ENCODE data around the gene EIF1. TPM values are rescaled to one million over a fixed set of nuclear protein-coding genes. Genes with fewer than 3 reads are reported as not detected.
"Not testable (repeated sequence)": the region's sequence is repeated elsewhere in the genome, so short reads cannot be mapped to it uniquely, and the experiment has no call there.

Gene EIF1
- total RNA-seq, 2 experiments from 2014 or later, result 145 to 659 TPM

DNA sequence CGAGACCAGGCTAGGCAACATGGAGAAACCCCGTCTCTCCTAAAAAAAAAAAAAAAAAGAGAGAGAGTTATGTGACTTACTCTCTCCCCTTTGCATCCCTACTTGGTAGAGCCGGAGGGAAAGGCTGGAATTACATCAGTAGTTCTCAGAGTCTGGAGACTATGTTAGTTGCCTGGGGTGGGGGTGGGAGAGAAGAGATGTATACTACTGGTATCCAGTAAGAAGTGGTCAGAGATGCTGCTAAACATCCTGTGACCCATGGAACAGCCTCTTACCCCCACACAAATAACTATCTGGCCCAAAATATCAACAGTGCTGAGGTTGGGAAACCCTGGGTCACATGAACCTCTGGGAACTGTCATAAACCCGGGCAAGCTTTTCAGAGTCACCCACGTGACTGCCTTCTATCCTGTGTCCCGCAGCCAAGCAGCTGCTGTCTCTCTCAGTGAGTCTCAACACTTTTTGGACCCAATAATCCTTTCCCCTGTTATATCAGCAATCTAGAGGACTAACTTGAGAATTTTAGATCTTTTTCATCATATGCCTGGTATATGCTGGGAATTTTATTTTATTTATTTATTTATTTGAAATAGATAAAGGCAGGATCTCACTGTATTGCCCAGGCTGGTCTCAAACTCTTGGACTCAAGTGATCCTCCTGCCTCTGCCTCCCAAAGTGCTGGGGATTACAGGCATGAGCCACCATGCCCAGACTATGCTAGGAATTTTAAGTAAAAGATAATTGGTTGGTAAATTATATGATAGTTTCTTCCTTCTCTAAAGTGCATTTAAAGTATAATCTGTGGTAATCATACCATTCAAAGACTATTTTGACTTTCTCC lies 8.7 kb downstream of the EIF1 start:
- TF ChIP-seq EZH2phosphoT487 (IDR thresholded peaks at IDR 0.05; ENCODE audit: borderline replicate concordance, low read depth, low read length) (no peak), CTCF (conservative IDR thresholded peaks at IDR 0.05; ENCODE audit: low read length) (no peak)
- 0 out of 2 replicates have a peak, but pooled peaks cover 4% of the 10 kb centered on the region for H4K20me1 ChIP-seq (ENCODE audit: insufficient read depth, low read length)
- intact Hi-C loops (cut with micrococcal nuclease; ENCODE audit: unreplicated experiment), result no loop called here
- H3K27ac ChIP-seq (ENCODE audit: low read depth, low read length, poor library complexity, severe bottlenecking), result no peak overlapping the region
- no peak overlapping the region for H3K4me3 ChIP-seq (ENCODE audit: low read depth, low read length, poor library complexity, severe bottlenecking)
- no peaks in the 10 kb centered on the region for H3K4me1 ChIP-seq (ENCODE audit: insufficient read depth, low read length, poor library complexity, severe bottlenecking)
- H3K36me3 ChIP-seq (ENCODE audit: insufficient read depth, low read length), result peaks cover 30% of the 10 kb centered on the region
- POLR2A ChIA-PET, result no interaction called here
- H3K9me3 ChIP-seq (ENCODE audit: low read length), result no peaks in the 10 kb centered on the region
- H3K9me2 ChIP-seq (ENCODE audit: insufficient read depth, low read length), result no peaks in the 10 kb centered on the region
- CTCF ChIA-PET (ENCODE audit: unreplicated experiment), result no interaction called here
- H3K4me2 ChIP-seq (ENCODE audit: low read length), result no peak overlapping the region
- no TSS peak for BruUV-seq (replicated peaks)
- H2AFZ ChIP-seq (ENCODE audit: low read length), result no peak overlapping the region
- no peak for DNase-seq (ENCODE audit: low spot score)
- H3K79me2 ChIP-seq (ENCODE audit: insufficient read depth, low read depth, low read length), result no peaks in the 10 kb centered on the region

DNA sequence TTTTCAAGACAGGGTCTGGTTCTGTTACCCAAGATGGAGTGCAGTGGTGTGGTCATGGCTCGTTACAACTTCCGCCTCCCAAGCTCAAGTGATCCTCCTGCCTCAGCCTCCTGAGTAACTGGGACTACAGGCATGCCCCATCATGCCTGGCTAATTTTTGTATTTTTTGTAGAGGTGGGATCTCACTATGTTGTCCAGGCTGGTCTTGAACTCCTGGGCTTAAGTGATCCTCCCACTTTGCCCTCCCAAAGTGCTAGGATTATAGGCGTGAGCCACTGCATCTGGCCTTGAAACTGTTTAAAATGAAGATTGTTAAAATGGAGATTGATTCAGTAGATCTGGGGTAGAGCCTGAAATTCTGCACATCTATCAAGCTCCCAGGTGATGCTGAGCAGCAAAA lies 12.2 kb downstream of the EIF1 start:
- H3K9me2 ChIP-seq (ENCODE audit: insufficient read depth, low read length); DNase-seq (ENCODE audit: low spot score); H3K36me3 ChIP-seq (ENCODE audit: insufficient read depth, low read length); intact Hi-C loops (cut with micrococcal nuclease; ENCODE audit: unreplicated experiment); H3K9me3 ChIP-seq (ENCODE audit: low read length); H3K79me2 ChIP-seq (ENCODE audit: insufficient read depth, low read depth, low read length); CTCF ChIA-PET (ENCODE audit: unreplicated experiment); H2AFZ ChIP-seq (ENCODE audit: low read length); H4K20me1 ChIP-seq (ENCODE audit: insufficient read depth, low read length); POLR2A ChIA-PET; H3K4me1 ChIP-seq (ENCODE audit: insufficient read depth, low read length, poor library complexity, severe bottlenecking); H3K27ac ChIP-seq (ENCODE audit: low read depth, low read length, poor library complexity, severe bottlenecking); H3K4me3 ChIP-seq (ENCODE audit: low read depth, low read length, poor library complexity, severe bottlenecking); H3K4me2 ChIP-seq (ENCODE audit: low read length); BruUV-seq (replicated peaks): not testable (repeated sequence)

DNA sequence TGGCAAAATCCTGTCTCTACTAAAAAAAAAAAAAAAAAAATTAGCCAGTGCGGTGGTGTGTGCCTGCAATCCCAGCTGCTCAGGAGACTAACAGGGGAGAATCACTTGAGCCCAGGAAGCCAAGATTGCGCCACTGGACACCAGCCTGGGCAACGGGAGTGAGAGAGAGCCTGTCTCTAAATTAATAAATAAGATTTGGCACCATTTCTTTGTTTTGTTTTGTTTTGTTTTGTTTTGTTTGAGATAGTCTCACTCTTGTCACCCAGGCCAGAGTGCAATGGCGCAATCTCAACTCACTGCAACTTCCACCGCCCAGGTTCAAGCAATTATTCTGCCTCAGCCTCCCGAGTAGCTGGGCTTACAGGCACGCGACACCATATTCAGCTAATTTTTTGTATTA lies 14.0 kb downstream of the EIF1 start:
- ChIA-PET CTCF (ENCODE audit: unreplicated experiment) (no interaction called here), POLR2A (no interaction called here)
- TF ChIP-seq CTCF (conservative IDR thresholded peaks at IDR 0.05; ENCODE audit: low read length) (no peak), EZH2phosphoT487 (IDR thresholded peaks at IDR 0.05; ENCODE audit: borderline replicate concordance, low read depth, low read length) (no peak)
- no peaks in the 10 kb centered on the region for H3K36me3 ChIP-seq (ENCODE audit: insufficient read depth, low read length)
- no peak overlapping the region for H2AFZ ChIP-seq (ENCODE audit: low read length)
- no peak overlapping the region for H3K4me3 ChIP-seq (ENCODE audit: low read depth, low read length, poor library complexity, severe bottlenecking)
- H3K4me1 ChIP-seq (ENCODE audit: insufficient read depth, low read length, poor library complexity, severe bottlenecking), result no peaks in the 10 kb centered on the region
- H3K79me2 ChIP-seq (ENCODE audit: insufficient read depth, low read depth, low read length), result no peaks in the 10 kb centered on the region
- no peak overlapping the region for H3K27ac ChIP-seq (ENCODE audit: low read depth, low read length, poor library complexity, severe bottlenecking)
- H3K9me3 ChIP-seq (ENCODE audit: low read length), result no peaks in the 10 kb centered on the region
- H4K20me1 ChIP-seq (ENCODE audit: insufficient read depth, low read length), result no peaks in the 10 kb centered on the region
- no peaks in the 10 kb centered on the region for H3K9me2 ChIP-seq (ENCODE audit: insufficient read depth, low read length)
- intact Hi-C loops (cut with micrococcal nuclease; ENCODE audit: unreplicated experiment), result no loop called here
- BruUV-seq (replicated peaks), result no TSS peak
- no peak for DNase-seq (ENCODE audit: low spot score)
- H3K4me2 ChIP-seq (ENCODE audit: low read length), result no peak overlapping the region

Data from OCI-LY7 (cell line).